GM21825 (cell line): ENCODE data around the gene GALNT10.
A peak's percentile ranks its signal among the peaks of the same experiment; 100 is the strongest.

Experiments
- ATAC-seq: cut with Tn5 transposase; IDR thresholded peaks from one replicate; pipeline ENCODE4 v1.9.1; 2021; ENCODE audit warnings: mild to moderate bottlenecking, moderate library complexity; ENCODE audit not compliant: unreplicated experiment

GALNT10 gene

DNA sequence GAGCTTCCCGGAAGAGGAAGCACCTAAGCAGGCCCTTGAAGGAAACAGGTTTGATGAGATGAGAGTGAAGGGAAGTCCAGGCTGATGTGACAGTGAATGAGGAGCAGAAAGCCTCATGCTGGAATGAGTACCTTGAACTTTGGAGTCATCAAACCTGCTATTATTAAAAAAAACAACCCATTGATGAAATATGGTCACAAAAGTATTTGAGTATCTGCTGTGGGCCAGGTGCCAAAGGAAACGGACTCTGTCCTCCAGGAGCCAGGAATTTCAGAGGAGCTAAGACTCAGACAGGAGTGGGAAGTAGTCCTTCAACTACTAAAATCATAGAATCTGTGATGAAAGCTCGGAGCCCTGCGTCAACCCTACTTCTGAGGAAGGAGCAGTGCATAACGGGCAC, 275.6 kb downstream of the GALNT10 start:
- ATAC-seq = no peak

DNA sequence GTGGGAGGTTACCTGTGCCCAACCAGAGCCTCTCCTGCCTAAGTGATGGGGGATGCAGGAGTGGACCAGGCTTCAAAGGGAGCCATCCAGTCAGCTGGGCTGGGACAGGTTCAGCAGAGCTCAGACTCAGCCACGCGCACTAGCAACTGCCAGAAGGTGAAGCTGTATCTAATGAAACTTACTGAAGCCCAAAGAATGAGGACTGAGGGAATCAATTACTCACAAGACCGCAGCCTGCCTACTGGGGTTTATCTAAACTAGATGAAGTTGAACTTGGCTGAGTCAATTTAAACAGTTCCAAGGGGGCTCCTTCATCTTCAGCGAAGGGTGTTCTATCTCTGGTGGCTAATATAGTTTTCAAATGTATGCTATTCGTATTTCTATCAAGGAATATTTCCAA, 276.1 kb downstream of the GALNT10 start:
- ATAC-seq = no peak

DNA sequence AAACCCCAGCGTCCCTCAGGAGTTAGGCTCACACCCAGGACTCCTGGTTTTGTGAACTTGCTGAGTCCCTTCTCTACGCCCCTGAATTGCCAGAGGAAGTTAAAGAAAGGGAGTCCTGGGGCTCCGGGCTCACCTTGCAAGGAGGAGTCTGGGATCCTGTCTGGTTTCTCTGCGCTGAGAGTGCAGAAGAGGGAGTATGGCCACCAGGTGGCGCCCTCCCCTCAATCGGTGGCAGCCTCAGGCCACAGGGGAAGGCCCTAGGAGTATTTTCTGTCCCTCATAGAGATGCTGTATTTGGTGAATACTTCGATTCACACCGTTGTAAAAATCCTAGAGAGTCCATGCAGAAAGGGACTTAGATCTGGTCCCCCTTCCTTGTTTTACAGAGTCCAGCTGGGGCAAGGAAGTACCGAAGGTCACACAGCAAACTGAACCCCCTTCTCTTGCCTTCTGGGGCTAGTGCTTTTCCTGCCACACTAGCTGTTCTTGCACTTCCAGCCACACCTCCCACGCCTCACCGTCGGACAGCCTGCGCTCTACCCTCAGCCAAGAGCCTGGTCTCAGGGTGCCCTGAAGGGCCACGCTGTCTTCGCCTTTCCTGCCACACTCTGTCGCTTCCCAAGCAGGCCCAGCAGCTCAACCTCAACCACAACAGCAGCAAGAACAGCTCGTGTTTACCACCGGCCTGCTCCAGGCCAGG, 277.3 kb downstream of the GALNT10 start:
- peak; percentile 87 for ATAC-seq

DNA sequence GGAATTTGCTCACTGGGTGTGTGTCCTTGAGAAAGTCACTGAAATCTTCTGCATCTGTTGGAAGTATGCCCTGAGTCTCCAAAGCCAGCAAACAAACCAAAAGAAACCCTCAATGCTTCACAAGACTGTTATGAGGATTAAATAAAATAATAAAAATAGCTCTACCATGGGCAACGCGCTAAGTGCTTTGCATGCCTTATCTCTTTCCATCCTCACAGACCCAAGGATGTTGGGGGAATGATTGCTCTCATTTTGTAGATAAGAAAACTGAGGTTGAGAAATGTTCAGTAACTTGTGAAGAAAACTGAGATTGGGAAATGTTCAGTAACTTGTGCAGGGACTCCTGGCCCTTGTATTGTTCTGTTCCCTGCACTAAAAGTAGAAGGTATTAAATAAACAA, 279.6 kb downstream of the GALNT10 start:
- no peak for ATAC-seq
